GM21717 (cell line): ENCODE measurements around the gene ETS1.
A peak's percentile ranks its signal among the peaks of the same experiment; 100 is the strongest.

Experiments
- ATAC-seq: cut with Tn5 transposase; IDR thresholded peaks from one replicate; pipeline ENCODE4 v1.9.1; 2021; ENCODE audit warnings: mild to moderate bottlenecking, moderate library complexity; ENCODE audit not compliant: unreplicated experiment

Gene ETS1

DNA sequence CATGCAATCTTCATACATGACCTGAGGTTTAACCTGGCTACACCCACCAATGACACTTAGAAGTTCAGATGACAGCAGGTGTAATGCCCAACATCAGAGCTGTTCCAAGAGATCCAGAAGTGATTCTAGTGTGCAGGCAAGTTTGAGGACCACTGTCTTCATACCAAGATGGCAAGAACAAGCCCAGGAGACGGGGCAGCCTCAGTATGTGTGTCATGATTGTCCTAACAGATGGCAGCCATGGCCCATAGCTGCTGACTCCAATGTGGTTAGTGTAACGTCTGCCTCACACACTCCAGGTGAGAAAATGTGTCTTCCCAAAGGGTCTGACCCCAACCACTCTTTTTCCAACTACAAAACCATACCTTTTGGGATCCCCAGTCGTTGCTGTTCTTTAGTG is 97.3 kb downstream of the ETS1 start:
- ATAC-seq, result no peak

DNA sequence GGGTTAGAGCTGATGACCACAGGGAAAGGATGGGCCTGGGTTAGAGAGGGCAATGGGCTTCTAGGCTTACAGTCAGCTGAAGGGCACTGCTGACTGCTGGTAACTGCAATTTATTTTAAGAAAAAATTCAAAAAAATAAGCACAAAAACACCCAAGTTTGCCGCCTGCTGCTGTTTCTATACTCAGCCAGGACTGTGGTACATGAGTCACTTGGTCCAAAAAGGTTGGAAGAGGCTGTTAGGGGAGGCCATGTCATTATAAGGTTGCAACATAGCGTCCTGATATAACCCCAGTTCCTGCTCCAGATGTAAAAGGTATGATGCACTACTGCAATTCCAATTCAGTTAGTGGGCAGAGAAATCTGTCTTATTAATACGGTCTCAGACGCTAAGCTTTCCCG is 98.9 kb downstream of the ETS1 start:
- no peak for ATAC-seq

DNA sequence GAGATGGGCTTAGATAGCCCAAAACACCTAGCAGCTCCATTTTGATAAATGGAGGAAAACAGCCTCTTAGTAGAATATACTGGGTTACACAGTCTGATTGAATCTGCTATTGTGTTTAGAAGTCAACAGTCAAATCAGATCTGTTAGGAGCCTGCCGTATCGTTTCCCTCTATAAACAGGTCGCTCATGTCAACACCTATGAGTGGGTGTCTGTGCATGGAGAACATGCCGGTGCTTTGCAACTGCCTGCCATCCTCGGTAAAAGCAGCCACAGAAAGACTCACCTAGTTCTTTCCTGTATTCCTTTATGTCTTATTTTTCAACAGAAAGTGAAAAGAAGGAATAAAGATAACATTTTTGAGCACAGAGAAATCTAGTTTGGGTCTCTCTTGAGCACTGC is 99.4 kb downstream of the ETS1 start:
- ATAC-seq, result no peak

DNA sequence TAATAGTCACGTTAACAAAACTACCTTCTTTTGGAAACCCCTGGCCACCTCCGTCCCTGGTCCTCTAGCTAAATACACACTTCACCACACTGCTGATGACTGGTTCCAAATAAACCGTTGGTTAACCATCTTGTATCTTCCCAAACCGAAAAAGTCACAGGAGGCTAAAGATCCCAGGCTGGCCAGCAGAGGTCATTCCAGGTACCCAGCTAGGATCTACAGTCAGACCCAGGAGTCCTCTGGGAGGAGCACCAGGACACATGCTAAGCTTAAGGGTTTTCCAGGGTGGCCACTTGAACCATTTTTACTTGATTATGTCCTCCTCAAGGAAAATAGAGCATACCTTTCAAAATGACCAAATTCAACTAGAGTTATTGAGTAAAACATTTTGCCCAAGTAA is 103.2 kb downstream of the ETS1 start:
- no peak for ATAC-seq

DNA sequence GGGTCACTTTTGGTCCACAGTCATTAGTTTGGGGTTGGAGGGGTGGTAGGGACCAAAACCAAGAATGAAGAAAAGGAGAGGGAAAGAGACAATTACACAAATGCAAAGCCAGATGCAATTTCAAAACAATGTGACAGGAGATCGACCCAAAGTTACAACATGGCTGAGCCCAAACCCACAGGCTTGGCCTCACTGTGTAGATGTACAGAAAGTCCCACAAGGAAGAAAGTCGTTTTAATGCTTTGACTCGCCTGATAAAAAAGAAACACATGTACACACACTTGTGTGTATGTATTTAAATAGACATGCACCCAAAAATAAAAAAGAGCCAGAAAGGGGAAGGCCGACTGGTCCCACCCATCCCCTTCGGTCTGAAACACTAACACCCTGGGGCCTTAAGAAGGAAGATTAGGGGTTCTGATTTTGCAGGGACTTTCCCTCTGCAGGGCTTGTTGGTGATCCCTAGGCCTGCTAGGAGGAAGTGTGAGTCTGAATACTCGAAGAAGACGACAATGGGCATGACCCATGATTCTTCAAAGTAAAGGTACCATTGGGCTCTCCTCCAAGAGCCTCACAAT is 104.1 kb downstream of the ETS1 start:
- ATAC-seq, result peak; percentile 77

DNA sequence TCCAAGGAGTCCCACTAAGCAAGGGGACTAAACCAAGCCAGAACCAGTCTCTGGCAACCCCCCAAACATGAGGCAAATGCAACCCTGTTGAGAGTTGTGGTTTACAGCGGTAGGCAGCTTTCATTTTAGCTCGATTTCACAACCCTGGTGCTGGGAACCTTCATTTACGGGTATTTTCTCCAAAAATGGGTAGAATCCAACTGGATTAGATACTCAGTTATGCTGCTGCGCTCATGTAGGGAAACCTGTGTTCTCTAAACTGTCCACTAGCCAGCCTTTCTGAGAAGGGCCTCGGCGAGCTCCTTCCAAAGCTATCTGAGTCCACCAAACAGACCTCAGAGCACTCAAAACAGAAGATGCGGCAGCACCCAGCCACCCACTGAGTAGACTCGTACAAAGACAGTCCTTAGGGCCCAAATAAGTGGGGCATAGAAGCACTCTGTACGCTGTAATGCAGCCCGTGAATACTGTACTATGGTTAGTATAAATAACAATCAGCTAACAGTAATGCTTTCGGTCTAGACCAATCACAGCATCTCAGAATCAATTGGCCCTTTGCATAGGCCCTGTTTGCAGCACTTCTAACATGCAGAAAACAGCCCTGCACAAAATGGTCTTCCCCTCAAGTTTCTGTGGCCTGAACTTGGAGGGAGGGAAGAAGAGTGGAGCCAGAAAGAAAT is 104.7 kb downstream of the ETS1 start:
- peak; percentile 58 for ATAC-seq

DNA sequence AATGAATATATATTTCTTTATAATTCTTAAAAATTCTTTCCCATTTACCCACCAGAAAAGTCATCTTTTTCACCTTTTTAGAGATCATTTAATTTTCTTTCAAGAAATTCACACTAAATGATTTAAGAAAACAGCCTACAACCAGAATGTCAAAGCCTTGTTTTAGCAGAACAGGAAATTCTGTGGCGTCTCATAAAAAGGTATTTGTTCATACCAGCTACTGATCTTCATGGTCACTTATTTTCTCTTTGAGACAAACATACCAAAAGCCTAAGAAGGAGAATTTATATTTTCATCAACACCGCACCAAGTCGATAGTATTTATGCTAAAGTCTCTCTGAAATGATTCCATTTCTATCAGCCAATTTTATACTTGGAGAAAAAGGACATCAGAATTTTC is 105.3 kb downstream of the ETS1 start:
- ATAC-seq, result no peak

DNA sequence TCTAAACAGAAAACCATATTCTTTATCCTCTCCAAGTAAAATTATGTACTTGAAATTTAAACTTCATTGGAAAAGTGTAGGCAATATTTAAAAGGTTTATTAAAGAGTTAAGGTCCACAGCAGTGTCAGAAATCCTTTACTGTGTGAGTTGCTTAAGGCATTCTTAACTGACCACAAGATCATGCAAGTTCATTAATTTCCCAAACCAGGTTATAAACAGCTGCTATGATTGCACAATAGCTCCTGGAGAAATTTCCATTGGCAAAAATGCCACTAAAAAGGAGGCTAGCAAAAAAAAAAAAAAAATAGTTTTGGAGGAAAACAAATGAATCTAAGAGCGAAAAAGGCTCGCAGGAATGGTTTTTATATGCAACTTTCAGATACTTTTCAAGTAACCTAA is 106.2 kb downstream of the ETS1 start:
- no peak for ATAC-seq

DNA sequence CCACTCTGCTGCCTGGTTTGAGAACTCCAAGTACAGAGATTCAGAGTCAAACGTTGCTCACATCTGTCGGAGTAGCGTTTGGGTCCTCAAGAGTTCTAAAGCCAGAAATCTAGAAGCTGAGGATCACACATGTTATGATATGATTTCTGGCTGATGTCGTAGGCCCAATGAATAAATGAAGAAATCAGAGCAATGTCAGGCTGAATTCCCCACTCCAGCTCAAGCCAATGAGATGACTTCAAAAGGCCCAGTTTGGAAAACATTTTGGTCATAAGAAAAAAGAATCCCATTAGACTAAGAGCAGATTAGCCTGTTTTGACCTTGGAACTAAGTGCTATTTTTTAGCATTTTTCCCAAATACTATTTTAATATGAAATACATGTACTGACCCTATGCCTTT is 106.7 kb downstream of the ETS1 start:
- no peak for ATAC-seq

DNA sequence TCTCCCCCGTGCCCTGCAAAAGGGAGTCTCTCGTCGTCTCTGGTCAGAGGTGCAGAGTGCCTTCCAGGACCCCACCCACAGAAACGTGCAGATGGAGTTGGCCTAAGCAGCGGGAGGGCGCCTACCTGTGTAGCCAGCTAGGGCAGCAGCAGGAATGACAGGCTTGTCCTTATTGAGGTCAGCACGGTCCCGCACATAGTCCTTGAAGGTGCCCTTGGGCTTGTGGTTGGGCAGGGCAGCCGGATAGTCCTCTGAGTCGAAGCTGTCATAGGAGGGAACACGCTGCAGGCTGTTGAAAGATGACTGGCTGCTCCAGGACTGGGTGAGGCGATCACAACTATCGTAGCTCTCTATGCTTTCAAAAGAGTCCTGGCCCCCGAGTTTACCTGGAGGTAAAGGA is 107.3 kb downstream of the ETS1 start:
- ATAC-seq, result no peak

DNA sequence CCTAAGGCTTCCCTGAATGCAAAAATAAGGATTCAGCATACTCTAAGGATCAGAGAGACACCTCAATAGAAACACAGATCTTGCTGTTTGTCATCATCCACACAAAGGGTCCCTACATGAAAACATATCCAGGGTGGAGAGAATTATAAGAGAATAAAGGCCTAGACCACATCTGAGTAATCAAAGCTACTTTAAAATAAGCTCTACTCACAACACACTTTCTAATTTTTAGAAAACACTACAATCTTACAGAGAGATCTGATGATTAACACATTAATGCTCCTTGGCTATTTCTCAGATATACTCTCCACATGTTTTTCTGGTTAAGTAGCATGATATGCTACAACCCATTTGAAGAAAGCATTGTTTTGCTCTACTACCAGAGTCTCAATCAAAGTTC is 108.2 kb downstream of the ETS1 start:
- ATAC-seq, result no peak

DNA sequence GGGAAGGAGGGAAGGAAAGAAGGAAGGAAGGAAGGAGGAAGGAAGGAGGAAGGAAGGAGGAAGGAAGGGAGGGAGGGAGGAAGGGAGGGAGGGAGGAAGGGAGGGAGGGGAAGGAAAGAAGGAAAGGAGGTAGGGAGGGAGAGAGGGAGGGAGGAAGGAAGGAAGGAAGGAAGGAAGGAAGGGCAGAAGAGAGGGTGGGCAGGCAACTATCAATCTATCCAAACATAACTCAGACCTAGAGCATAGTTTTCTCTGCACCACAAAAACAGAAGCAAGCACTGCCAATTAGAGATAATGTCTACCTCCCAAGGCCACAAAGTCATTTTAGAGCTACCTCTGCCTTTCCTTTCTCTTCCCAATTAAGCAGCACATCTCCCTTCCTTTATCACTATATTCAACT is 109.1 kb downstream of the ETS1 start:
- no peak for ATAC-seq

DNA sequence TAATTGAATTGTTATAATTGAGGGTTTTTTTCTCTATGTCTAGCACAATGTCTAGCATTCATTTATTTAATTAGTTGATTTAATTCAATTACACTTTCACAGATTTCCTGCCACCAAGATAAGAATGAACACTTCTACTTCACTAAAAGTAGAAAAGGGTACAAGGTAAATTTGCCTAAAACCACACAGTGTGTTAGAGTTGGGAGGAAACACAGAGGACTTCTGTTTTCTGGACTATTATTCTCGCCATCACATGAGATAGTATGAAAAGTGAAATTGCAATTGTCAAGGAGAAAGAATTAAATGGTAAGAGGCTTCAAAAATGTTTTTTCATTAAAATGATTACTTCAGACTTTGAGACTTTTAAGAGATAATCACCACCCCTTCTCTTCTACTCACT is 109.5 kb downstream of the ETS1 start:
- ATAC-seq, result no peak

DNA sequence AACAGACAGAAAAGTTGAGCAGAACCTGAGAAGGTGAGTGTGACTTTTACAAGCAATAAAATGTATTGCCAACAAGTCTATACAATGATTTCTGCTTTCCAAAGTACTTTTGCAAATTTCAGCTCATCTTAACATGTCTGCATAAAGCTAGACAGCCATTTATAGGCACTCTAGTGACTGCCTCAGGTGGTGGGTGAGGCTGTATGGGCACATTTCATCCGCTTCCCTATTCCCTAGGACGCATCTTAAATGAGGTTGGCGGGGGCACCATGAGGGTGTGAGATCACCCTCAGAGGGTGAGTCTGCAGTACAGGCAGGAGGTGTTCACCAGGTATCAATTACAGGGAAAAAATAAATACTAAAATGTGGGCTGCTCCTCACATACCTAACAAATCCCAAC is 110.1 kb downstream of the ETS1 start:
- no peak for ATAC-seq

DNA sequence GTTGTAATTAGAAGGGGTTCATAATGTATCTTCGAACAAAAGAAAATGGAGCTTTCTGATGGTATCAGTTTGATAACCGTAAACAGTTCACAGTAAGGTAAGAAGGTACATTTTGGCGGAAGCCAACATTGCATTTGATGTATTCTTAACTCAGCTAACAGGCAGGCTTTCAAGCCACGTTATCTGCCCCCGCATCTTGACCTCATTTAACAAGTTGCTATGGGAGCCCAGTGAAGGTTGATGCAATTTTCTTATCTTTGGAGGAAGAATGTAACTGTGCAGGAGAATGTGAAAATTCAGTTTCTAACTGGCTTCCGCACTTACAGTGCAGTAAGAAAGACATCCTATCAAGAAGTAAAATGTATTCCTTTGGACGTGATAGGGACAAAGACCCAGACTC is 110.6 kb downstream of the ETS1 start:
- no peak for ATAC-seq

DNA sequence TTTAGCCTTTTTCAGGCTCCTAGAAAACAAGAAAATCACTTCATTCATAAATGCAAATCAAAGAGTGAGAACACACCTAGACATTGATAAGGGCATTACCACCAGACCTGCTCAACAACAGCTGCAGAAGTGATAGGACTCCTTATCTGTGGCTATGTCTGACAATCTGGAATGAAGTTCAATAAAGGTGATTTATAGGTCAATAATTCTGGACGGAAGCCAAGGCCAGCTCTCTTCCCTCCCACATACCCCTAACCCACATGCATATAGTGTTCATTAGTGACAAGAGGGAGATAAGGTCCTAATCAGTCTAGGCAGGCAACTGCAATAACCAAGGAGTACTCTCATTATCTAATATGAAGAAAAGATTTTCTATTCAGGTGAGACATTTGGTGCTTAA is 111.3 kb downstream of the ETS1 start:
- no peak for ATAC-seq

DNA sequence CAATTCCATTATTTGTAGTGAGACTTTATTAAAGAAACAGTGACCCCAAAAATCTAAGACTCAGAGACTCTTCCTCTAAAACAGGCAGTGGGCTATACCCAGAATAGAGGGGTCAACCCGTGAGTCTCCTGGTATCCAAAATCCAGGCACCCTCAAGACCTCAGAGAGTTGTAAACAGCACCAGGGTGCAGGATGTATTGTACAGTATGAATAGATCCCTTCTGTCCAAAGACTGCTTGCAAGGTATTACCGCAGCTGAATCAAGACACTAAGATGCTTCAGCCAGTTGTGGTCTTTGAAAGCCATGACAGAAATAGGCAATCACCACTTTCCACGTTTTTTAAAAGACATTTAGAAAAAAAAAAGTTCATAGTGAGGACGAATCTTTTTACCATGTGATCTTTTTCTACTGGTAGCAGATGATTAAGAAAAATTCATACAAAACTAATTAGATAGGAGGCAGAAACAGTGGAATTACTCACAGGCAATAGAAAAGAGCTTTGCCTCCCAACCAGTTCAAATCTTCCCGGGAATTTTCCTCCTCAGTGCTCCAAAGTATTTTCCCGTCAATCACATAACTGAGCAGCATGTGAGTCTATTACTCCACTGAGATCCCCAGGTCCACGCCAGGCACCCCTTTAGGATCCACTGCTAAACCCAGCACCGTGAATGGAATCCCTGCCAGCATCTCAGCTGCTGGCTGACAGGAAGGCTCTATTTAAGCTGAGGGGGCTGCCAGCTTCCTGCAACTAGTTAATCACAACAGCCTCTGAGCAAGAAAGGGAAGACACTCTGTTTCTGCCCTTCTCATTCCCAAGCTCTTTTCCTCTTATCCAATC is 113.1 kb downstream of the ETS1 start:
- no peak for ATAC-seq

DNA sequence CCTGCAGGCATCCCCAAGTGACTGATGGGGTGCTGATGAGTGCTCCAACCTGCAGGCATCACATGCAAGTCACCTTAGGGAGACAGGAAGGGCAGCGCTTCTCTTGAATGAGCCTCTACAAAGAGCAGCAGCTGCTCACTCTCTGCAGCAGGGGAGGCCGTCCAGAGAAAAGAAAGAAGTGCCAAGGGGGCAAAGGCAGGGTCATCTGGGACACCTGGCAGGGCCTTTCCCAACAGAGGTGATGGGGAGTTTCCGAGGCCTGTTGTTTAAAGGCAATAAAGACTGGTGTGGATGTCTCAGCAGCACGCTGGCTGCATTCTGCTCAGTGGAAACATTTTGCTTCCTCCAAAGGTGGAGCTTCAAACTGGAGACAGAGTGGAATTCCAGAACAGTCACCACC is 113.7 kb downstream of the ETS1 start:
- ATAC-seq, result no peak

DNA sequence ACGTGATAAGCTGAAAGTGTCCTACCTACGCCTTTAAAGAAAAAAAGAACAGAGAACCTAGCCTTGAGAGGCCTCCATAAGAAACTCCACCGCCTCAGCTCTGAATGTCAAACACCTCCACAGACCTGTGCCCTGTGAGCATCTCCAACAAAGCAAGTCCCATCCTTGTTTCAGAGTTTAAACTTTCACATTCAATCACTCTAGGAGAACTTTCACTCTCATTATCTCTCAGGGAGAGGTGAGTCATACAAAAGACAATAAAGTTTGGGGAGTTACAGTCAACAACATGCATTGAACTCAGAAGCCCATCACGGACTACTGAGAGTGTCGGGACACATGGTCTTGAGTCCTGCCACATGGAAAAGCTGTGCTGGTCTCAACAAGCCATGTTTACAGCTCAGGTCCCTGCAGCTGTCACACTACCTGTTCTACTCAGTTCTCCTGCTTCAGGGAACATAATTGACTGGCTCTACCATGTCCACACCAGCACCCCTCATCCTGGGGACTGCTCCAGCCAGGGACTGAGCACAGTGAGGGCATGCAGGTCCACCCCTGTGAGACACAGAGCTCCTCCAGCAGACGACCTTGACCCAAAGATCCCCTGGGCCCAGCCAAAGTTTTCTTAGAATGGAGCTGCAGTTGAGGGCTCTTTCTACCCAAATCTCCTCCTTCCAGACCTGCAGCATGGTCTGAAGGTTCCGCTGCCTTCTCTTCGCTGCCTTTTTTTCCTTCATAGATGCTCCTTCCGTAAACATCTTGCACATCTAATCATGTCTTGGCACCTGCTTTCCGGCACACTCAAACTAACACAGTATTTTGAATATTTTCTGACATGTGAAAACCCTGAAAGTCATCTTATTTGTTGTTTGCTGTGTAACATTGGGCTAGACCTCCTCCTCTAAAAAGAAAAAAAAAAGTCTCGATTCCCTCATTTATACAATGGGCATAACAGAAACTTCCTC is 114.9 kb downstream of the ETS1 start:
- peak; percentile 53 for ATAC-seq

DNA sequence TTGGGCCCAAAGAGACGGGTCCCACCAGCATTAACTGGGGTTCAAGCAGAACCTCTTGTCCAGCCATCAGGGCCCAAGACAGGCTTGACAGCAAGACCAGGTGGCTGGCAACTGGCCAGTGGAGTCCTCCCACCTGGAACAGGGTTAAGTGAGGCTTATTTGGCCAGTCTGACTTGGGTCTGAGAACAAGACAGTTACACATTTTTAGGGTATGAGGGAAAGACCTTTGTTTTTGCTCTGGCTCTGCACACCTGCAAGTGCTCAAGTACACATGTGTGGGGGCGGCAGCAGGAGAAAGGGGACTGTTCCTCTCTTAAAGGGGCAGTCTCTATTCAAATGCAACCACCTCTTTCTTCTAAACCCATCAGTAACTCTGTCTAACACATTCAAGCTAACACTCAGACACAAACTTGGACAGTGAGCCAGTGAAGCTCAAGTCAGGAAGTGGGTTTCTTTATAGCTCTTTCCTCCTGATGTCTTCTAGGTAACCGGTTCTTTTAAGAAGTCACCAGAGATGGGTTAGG is 116.2 kb downstream of the ETS1 start:
- peak; percentile 41 for ATAC-seq

DNA sequence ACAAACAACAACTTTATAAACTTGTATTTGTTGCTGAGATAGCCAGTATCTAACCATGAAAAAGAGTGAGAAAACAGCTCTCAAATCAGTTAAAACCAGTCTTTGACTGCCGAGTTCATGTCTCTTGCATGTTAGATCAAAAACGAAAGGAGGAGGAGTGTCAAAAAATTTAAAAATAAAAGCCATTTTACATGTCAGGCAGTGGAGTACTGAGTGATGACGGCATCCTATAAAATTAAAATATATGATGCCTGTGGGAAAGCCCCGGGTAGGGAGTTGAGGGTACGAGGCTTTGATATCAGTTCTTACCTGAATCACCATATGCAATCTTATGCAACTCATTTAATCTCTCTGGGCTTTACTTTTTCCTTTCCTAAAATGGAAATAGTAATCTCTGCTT is 117.3 kb downstream of the ETS1 start:
- no peak for ATAC-seq
